Ammon's horn (tissue), 1 donor: ENCODE data around the gene SEPTIN2.
"Not testable (repeated sequence)": the region's sequence is repeated elsewhere in the genome, so short reads cannot be mapped to it uniquely, and the experiment has no call there.

Source experiments
- DNase-seq: peaks from one replicate; pipeline ENCODE4 v3.0.0-alpha.2; 2016; ENCODE audit warnings: low spot score

Gene SEPTIN2

GRCh38 chr2:241351640-241352031, 35.9 kb downstream of the SEPTIN2 start:
- DNase-seq, result no peak

DNA sequence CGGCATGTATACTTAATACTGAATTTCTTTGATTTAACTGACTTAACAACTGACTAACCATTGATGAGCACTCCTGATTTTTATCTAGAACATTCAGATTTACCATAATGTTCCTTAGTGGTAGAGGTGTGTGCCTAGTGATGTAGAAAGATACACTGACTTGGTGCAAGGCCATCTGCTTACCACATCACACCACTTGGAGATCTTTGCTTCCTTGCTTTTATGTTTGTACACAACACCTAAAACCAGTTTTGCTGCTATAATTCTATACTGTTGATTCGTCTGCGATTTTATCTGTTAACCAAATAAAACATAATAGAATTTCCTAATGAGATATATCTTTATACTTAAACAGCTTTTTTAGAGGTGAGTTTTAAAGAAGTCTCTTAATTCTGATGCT, 36.5 kb downstream of the SEPTIN2 start:
- DNase-seq, result no peak

- peak; percentile 68 for DNase-seq
Observed at GRCh38 chr2:241354668-241355658, 39.2 kb downstream of the SEPTIN2 start.

DNA sequence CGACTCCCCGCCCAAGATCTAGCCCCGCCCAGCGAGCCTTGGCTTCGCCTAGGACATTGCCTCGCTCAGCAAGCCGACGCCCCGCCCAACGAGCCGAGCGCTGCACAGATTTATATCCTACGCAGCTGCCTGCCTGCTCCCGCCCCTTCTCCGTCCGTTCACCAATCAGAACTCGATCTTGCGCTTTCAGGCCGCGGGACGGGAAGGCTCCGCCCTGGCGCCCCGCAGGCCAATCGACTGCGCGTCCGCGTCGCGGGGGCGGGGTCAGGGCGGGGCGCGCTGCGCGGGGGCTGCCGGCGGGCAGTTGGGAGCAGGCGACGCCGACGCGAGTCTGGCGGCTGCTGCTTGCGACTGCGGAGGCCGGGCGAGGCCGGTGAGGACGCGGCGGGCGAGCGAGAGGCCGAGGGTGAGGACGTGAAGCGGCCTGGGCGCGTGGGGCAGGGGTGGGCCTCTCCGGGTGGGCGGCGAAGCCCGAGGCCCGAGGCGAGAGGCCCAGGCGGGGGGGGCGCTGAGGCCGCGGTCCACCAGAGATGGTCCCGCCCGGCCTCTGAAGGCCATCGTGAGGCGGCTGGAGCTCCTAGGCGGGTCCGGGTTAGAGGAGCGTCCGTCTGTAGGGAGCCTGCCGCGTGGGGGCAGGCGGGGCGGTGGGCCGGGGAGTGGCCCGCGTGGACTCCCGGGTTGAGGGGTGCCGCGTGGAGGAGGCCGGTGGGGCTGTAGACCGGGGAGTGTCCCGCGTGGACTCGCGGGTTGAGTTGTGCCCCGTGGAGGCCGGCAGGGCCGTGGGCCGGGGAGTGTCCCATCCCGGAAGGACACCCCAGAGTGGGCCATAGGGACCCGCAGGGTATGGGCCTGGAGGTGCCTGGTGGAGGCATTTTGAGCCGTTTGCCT, 40.5 kb downstream of the SEPTIN2 start, which contains the start of gene FARP2:
Gene FARP2, plus strand, starts transcription at position 303 of the 888 bp plus-strand sequence. CDS start 16,823 bp downstream, outside the sequence.
- DNase-seq, result peak; percentile 100

- DNase-seq, result no peak
Observed at GRCh38 chr2:241356871-241357260, 41.1 kb downstream of the SEPTIN2 start.

DNA sequence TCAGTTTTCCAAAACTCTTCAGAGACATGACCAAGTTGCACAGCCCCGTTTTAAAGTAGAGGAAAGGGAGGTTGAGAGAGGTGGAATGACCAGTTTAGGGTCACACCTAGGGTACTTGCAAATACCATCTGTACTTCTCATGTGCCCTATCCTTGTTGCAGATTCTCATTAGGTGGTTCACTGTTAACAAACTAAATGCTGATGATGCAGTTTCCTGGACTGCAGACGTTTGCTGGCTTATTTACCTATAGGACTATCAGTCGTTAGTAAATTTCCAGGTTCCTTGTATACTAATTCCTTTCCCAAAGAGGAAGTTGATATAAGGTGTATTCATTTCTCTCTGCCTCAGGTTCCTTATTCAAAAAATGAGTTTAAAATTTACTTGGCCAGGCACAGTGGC, 41.8 kb downstream of the SEPTIN2 start:
- no peak for DNase-seq

DNA sequence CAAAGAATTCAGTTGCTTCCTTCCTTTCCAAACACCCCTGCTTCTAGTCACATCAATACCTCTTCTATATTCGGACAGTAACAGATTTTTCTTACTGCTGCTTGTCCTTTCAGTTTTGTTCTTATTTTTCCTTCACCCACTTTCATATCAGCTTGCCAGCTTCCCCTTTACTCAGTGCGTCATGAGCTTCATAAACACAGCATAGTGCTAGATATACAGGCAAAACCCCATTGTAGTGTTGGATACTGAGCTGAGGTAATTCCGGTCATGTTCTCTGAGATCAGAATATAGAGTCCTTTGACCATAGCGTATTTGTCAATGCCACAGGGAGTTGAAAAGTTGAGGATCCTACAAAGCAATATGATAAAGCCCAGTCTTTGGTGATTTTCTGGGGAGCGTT, 42.7 kb downstream of the SEPTIN2 start:
- no peak for DNase-seq

GRCh38 chr2:241359481-241360045, 43.8 kb downstream of the SEPTIN2 start:
- DNase-seq, result no peak

DNA sequence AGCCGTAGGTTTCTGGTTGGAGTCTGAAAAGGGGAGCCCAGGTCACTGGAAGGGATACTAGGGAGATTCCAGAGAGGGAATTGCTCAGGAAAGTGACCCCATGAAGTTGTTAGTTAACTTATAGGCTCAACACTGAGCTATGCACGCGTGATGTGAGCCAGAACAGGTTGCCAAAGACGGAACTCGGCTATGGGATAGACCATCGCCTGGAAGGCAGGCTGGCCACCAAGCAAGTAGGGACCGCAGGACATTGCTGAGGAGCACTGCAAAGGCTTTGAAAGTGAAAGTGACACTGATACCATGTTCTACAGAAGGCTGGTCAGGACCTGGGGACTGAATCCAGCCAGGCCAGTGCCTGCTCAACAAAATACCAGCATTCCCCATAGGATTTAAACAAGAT, 47.7 kb downstream of the SEPTIN2 start:
- no peak for DNase-seq

DNA sequence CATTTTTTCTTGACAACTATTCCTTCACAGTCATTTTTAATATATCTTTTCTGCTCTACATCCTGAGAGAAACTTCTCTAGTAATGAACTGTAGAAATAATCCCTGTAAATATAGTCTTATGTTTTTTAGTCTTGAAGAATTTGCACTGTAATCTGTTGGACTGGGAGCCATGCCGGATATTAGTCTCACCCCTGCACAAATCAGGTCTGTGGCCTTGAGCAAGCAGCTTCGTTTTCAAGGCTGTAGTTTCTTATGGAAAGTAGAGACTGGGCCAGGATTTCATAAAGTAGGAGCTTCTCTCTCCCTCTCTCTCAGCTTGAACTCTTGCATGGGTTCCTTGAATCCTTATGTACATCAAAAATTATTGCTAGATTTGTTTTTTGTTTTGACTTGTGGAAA, 49.1 kb downstream of the SEPTIN2 start:
- DNase-seq, result no peak

- no peak for DNase-seq
Observed at GRCh38 chr2:241366678-241367077, 51.0 kb downstream of the SEPTIN2 start.

- DNase-seq, result no peak
Observed at GRCh38 chr2:241368643-241369042, 52.9 kb downstream of the SEPTIN2 start.

- DNase-seq, result peak; percentile 32
Observed at GRCh38 chr2:241372361-241372992, 56.8 kb downstream of the SEPTIN2 start.

DNA sequence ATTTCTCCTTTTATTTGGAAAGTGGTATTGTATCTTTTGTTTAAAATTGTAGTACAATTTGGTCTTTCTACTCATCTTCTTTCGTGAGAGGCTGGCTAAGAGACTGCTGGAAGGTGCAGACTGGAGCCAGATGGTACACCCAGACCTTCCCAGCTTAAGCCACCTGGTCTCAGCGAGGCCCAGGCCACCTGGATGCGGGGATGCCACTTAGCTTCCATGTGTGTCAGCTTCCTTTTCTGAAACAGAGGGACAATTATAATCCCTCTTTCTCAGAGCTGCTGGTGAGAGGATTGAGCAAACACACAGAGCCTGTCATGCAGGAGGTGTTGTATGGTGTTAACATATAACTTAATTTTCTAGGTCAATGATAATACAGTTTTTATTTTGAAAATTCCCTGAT, 57.7 kb downstream of the SEPTIN2 start:
- no peak for DNase-seq

DNA sequence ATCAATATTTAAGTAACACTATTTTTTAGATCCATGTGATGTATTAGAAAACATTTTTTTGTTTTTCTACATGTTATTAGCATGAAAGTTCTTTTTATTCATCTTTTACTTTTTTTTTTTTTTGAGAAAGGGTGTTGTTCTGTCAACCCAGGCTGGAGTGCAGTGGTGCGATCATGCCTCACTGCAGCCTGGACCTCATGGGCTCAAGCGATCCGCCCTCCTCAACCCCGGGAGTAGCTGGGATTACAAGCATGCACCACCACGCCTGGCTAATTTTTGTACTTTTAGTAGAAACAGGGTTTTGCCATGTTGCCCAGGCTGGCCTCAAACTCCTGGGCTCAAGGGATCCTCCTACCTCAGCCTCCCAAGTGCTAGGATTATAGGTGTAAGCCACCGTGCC, 58.2 kb downstream of the SEPTIN2 start:
- DNase-seq, result not testable (repeated sequence)

GRCh38 chr2:241375300-241375699, 59.6 kb downstream of the SEPTIN2 start:
- DNase-seq, result no peak

GRCh38 chr2:241376808-241377207, 61.1 kb downstream of the SEPTIN2 start:
- DNase-seq, result no peak

- DNase-seq, result no peak
Observed at GRCh38 chr2:241378816-241379215, 63.1 kb downstream of the SEPTIN2 start.

DNA sequence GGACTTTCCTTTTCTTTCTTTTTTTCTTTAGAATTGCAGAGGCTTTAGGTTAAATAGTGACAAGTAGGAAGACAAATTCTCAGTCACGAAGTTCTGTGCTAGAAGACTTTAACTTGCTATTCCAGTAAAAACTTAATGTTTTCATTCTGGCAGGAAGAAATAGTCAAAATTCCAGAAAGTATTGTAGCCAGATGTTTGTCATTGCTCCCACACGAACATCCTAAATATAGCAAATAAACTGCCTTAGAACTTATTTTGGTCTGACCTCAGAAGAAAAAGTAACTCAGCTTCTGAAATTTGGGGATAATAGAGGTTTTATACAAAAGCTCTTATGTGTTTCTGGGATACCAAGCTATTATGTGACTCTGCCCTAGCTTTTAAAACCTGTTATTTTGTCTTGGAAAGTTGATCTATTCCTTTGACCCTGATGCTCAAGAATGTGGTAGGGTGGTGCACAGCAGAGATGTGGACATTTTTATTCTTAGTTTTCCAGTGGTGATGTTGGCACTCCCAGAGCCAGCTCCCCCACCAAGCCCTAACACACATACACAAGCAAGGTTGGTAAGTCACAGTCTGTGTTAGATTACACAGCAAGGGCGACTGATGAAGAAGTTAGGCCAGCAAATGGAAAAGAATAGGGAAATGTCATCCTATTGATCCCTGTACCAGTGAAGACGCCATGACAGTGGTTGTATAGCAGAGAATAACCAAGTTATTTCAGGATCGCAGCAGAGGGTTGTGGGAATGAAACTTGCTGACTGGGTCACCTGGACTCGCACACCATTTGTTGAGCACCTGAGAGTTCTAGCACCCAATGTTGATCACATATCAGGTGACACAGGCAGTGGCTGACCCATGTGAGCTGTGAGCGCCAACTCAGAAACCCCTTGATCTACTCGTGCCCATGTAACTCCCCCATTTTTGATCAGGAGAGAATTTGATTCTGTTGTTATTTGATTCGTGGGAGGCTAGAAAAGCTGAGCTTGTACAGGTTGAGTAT, 64.1 kb downstream of the SEPTIN2 start:
- DNase-seq, result no peak

DNA sequence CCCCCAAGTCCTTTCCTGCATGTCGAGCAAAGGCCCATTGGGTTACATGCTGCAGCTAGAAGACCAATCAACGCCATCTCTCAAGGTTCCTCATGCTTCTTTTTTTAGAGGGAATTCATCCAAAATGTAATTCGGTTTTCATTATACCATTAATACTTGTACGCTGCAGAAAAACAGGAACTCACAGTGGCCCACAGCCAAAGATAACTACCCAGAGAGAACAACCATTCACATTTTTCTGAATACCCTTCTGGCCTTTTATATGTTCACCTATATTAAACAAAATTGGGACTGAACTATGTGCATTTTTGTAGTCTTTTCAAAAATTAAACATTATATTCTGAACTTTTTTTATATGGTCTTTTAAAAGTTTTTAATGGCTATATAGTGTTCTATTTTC, 66.1 kb downstream of the SEPTIN2 start:
- no peak for DNase-seq

DNA sequence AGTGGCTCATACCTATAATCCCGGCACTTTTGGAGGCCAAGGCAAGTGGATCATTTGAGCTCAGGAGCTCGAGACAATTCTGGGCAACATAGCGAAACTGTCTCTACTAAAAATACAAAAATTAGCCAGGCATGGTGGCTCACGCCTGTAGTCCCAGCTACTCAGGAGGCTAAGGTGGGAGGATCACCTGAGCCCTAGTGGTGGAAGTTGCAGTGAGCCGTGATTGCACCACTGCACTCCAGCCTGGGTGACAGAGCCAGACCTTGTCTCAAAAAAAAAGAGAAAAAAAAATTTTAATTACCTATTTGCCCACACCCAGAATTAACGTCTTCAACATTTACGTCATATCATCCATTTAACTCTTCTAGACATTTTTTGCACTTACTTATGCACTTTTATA, 69.7 kb downstream of the SEPTIN2 start:
- not testable (repeated sequence) for DNase-seq
